Measurements from ENCODE around the gene AGAP3. TPM values are rescaled to one million over a fixed set of nuclear protein-coding genes. Genes with fewer than 3 reads are reported as not detected.

The AGAP3 gene
- total RNA-seq, 1 donor from 2014 or later = 206 TPM

DNA sequence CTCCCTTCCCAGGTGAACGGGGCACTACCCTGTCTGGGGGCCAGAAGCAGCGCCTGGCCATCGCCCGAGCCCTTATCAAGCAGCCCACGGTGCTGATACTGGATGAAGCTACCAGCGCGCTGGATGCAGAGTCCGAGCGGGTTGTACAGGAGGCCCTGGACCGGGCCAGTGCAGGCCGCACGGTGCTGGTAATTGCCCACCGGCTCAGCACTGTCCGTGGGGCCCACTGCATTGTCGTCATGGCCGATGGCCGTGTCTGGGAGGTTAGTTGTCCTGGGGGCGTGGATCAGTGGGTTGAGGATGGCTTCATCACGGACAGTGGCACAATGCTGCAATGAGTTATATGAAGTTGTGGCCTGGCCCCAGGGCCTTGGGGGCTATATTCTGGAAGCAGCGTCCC lies 42.3 kb upstream of the AGAP3 start:
- DNase-seq (ENCODE audit: low spot score) = no peak
- Mint-ChIP-seq H3K36me3 (ENCODE audit: low read depth, unreplicated experiment) (no peaks in the 10 kb centered on the region), H3K4me1 (ENCODE audit: unreplicated experiment) (peaks cover 2% of the 10 kb centered on the region), H3K27me3 (ENCODE audit: unreplicated experiment) (peaks cover 16% of the 10 kb centered on the region), H3K9me3 (ENCODE audit: unreplicated experiment) (no peaks in the 10 kb centered on the region), H3K4me3 (ENCODE audit: unreplicated experiment) (no peak overlapping the region), H3K27ac (ENCODE audit: unreplicated experiment) (no peak overlapping the region)
- TF ChIP-seq, protein P1, sequence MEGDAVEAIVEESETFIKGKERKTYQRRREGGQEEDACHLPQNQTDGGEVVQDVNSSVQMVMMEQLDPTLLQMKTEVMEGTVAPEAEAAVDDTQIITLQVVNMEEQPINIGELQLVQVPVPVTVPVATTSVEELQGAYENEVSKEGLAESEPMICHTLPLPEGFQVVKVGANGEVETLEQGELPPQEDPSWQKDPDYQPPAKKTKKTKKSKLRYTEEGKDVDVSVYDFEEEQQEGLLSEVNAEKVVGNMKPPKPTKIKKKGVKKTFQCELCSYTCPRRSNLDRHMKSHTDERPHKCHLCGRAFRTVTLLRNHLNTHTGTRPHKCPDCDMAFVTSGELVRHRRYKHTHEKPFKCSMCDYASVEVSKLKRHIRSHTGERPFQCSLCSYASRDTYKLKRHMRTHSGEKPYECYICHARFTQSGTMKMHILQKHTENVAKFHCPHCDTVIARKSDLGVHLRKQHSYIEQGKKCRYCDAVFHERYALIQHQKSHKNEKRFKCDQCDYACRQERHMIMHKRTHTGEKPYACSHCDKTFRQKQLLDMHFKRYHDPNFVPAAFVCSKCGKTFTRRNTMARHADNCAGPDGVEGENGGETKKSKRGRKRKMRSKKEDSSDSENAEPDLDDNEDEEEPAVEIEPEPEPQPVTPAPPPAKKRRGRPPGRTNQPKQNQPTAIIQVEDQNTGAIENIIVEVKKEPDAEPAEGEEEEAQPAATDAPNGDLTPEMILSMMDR (IDR thresholded peaks at IDR 0.05; ENCODE audit: unreplicated experiment) = no peak

DNA sequence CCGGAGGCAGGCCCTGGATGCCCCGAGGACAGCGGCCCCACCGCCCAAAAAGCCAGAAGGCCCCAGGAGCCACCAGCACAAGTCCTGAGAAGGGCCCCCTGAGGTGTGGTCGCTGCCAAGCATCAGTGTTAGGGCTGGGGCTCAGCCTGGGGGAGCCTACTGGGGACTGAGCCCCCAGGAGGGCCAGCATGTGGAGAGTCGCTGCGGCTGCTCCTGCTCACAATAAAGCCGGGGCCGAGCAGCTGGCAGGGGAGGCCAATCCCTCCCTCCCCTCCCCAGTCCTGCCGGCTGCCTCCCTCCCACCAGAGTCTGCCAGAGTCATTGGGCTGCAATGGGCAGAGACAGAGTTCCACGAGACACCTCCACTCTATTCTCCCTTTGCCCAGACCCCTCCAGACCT lies 41.0 kb upstream of the AGAP3 start:
- H3K4me1 Mint-ChIP-seq (ENCODE audit: unreplicated experiment) = peaks cover 7% of the 10 kb centered on the region
- no peaks in the 10 kb centered on the region for H3K9me3 Mint-ChIP-seq (ENCODE audit: unreplicated experiment)
- no peak overlapping the region for H3K4me3 Mint-ChIP-seq (ENCODE audit: unreplicated experiment)
- no peak overlapping the region for H3K27ac Mint-ChIP-seq (ENCODE audit: unreplicated experiment)
- no peak for DNase-seq (ENCODE audit: low spot score)
- no peaks in the 10 kb centered on the region for H3K36me3 Mint-ChIP-seq (ENCODE audit: low read depth, unreplicated experiment)
- H3K27me3 Mint-ChIP-seq (ENCODE audit: unreplicated experiment) = peaks cover 20% of the 10 kb centered on the region
- TF ChIP-seq, protein P1 (IDR thresholded peaks at IDR 0.05; ENCODE audit: unreplicated experiment) = no peak

DNA sequence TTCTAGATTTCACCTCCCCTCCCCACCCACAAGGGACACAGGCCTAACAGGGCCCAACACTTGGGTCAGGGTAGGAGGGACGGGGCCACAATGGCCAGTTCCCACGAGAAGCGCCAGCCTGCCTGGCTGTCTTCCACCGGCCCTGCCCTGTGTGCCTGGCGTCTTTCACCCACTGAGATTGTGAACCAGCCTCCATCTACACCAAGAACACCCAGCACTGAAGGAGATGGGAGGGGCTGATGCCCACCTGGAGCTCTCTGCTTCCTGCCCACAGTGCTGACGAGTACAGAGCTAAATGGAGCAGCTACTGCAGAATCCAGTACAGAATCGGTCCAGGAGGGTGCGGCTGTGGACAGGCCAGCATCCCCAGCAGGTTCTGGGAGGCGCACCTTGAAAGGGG lies 40.3 kb upstream of the AGAP3 start:
- Mint-ChIP-seq H3K4me3 (ENCODE audit: unreplicated experiment) (no peak overlapping the region), H3K36me3 (ENCODE audit: low read depth, unreplicated experiment) (no peaks in the 10 kb centered on the region), H3K27me3 (ENCODE audit: unreplicated experiment) (peaks cover 20% of the 10 kb centered on the region), H3K9me3 (ENCODE audit: unreplicated experiment) (no peaks in the 10 kb centered on the region), H3K4me1 (ENCODE audit: unreplicated experiment) (peaks cover 7% of the 10 kb centered on the region), H3K27ac (ENCODE audit: unreplicated experiment) (no peak overlapping the region)
- TF ChIP-seq, protein P1 (IDR thresholded peaks at IDR 0.05; ENCODE audit: unreplicated experiment) = no peak
- no peak for DNase-seq (ENCODE audit: low spot score)

DNA sequence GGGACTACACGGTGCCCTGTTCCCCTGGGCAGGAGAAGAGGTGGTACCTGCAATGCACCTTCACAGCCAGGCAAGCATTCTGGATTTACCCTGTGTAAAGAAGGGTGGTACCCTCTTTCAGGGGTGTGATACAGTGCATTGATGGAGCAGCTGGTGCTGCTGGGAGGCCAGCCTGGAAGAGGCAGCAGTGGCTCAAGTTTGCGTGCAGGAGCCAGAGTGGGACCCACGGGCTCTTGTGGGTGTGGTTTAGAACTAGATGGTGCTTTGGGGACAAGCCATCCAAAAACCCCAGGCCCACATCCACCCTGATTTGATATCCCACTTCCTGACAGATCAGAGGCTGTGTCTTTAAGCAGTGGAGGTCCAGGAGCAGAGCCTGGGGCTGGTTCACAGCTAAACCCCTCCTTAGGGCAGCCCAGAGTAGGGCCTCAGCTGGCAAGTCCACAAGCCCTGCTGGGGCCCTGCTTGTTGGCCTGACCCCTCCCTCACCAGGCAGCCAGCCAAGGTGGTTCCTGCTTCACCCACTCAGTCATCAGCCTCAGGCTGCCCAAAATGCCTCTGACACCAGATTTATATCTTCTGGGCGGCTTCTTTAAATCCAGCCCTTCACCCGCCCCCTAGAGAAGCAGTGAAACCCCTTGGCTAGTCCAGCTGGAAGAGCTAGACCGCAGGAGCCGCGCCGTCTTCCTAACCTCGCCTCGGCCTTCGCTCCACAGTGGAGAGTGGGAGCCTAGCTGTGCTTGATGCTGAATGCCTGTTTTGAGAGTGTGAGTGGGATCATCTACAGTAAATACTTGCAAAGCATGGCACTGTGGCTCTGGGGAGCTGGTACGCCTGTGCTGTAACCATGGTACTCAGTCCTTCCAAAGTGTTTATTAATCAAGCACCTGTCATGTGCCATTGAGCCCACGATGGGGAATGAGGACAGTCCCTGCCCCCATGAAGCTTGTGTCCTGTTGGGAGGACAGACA lies 39.4 kb upstream of the AGAP3 start:
- peaks cover 20% of the 10 kb centered on the region for H3K27me3 Mint-ChIP-seq (ENCODE audit: unreplicated experiment)
- no peaks in the 10 kb centered on the region for H3K9me3 Mint-ChIP-seq (ENCODE audit: unreplicated experiment)
- no peak overlapping the region for H3K4me3 Mint-ChIP-seq (ENCODE audit: unreplicated experiment)
- TF ChIP-seq, protein P1 (IDR thresholded peaks at IDR 0.05; ENCODE audit: unreplicated experiment) = no peak
- H3K27ac Mint-ChIP-seq (ENCODE audit: unreplicated experiment) = no peak overlapping the region
- H3K4me1 Mint-ChIP-seq (ENCODE audit: unreplicated experiment) = peaks cover 7% of the 10 kb centered on the region
- no peaks in the 10 kb centered on the region for H3K36me3 Mint-ChIP-seq (ENCODE audit: low read depth, unreplicated experiment)
- DNase-seq (ENCODE audit: low spot score) = no peak
